Activated B cell treated with CpG ODN at 0.5 μM for 24 hours (primary cell): ENCODE results near the gene ATP7A. TPM values are rescaled to one million over a fixed set of nuclear protein-coding genes. Genes with fewer than 3 reads are reported as not detected.

Experiments used
- ATAC-seq: fragments of 200-7000 bp; cut with Tn5 transposase; one replicate; pipeline ENCODE4 v1.10.0; 2021; ENCODE audit warnings: low read depth, mild to moderate bottlenecking, moderate library complexity
- CTCF ChIA-PET: fragments of 350-600 bp; sonication (Branson Sonifier 250); formaldehyde crosslinking; loops from one replicate; lab custom pipeline; 2021; ENCODE audit warnings: antibody characterized with exemption; lab: Charles Lee
- POLR2A ChIA-PET: fragments of 350-600 bp; sonication (Branson Sonifier 250); formaldehyde crosslinking; loops from one replicate; lab custom pipeline; 2021; ENCODE audit warnings: antibody characterized with exemption; lab: Charles Lee
- DNase-seq: peaks from one replicate; pipeline ENCODE4 v3.0.0; 2022
- H3K27ac Mint-ChIP-seq: one replicate; pipeline ENCODE4 v1.8.0; 2020; ENCODE audit warnings: mixed read lengths
- H3K27me3 Mint-ChIP-seq: one replicate; pipeline ENCODE4 v1.8.0; 2021; ENCODE audit warnings: mixed read lengths
- H3K36me3 Mint-ChIP-seq: one replicate; pipeline ENCODE4 v1.8.0; 2021; ENCODE audit warnings: low read depth, mixed read lengths
- H3K4me1 Mint-ChIP-seq: one replicate; pipeline ENCODE4 v1.8.0; 2021; ENCODE audit warnings: mixed read lengths
- H3K4me3 Mint-ChIP-seq: one replicate; pipeline ENCODE4 v1.8.0; 2020; ENCODE audit warnings: mild to moderate bottlenecking, mixed read lengths
- H3K9me3 Mint-ChIP-seq: one replicate; pipeline ENCODE4 v1.8.0; 2020; ENCODE audit warnings: mixed read lengths
- CTCF ChIP-seq: fragments of 200-600 bp; IDR thresholded peaks from one replicate; pipeline ENCODE4 v1.8.0; 2022; ENCODE audit warnings: antibody characterized with exemption, mild to moderate bottlenecking
- intact Hi-C: fragments of 100-400 bp; cut with micrococcal nuclease; formaldehyde crosslinking; loops from one replicate; pipeline ENCODE4 v1.15.1; 2024
- total RNA-seq: library from RNA; stranded (reverse); gene quantifications from 2 replicates; pipeline ENCODE4 v1.2.3, GENCODE V29; 2022

ATP7A gene
- total RNA-seq, 1 donor from 2014 or later = 9.4 TPM

GRCh38 chrX:77952173-77952572 lies 41.7 kb downstream of the ATP7A start:
- no peak for TF ChIP-seq CTCF
- Mint-ChIP-seq H3K9me3 (no peaks in the 10 kb centered on the region), H3K4me3 (no peak overlapping the region), H3K27ac (no peak overlapping the region), H3K4me1 (peaks cover 6% of the 10 kb centered on the region), H3K36me3 (no peaks in the 10 kb centered on the region), H3K27me3 (no peaks in the 10 kb centered on the region)
- DNase-seq (no peak), ATAC-seq (no peak)
- ChIA-PET CTCF (no interaction called here), POLR2A (no interaction called here)
- intact Hi-C loops = no loop called here

GRCh38 chrX:77953302-77953701 lies 42.8 kb downstream of the ATP7A start:
- Mint-ChIP-seq H3K4me1 (peaks cover 8% of the 10 kb centered on the region), H3K9me3 (no peaks in the 10 kb centered on the region), H3K4me3 (no peak overlapping the region), H3K36me3 (peaks cover 4% of the 10 kb centered on the region), H3K27me3 (no peaks in the 10 kb centered on the region), H3K27ac (no peak overlapping the region)
- DNase-seq = no peak
- ATAC-seq = no peak
- ChIA-PET POLR2A (no interaction called here), CTCF (no interaction called here)
- intact Hi-C loops = no loop called here
- TF ChIP-seq CTCF = no peak

DNA sequence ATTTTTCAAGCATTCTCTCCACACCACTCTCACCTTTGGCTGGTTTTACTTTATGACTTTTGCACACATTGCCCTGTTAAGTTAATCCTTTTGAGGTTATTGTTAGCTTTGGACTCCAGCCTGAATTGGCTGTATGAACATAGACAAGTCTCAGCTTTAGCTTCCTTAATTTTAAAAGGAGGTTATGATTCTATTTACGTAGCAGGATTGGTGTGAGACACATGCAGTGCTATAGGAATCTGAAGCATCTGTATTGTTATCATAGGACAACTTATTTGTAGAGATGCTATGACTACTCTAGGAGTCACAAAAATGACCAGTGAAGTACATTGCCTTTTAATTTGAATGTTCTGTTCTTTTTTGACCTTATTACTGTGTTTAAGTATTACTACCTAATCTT lies 43.2 kb downstream of the ATP7A start:
- DNase-seq (no peak), ATAC-seq (no peak)
- H3K9me3 Mint-ChIP-seq = no peaks in the 10 kb centered on the region
- no peak overlapping the region for H3K4me3 Mint-ChIP-seq
- TF ChIP-seq CTCF = no peak
- H3K4me1 Mint-ChIP-seq = peaks cover 8% of the 10 kb centered on the region
- peaks cover 6% of the 10 kb centered on the region for H3K36me3 Mint-ChIP-seq
- intact Hi-C loops = no loop called here
- ChIA-PET POLR2A (no interaction called here), CTCF (no interaction called here)
- no peak overlapping the region for H3K27ac Mint-ChIP-seq
- H3K27me3 Mint-ChIP-seq = no peaks in the 10 kb centered on the region

- intact Hi-C loops = no loop called here
- ATAC-seq = no peak
- peaks cover 17% of the 10 kb centered on the region for H3K4me1 Mint-ChIP-seq
Observed at GRCh38 chrX:77960567-77960966, 50.1 kb downstream of the ATP7A start.

GRCh38 chrX:77961063-77961462 lies 50.6 kb downstream of the ATP7A start:
- POLR2A ChIA-PET = no interaction called here
- H3K27me3 Mint-ChIP-seq = no peaks in the 10 kb centered on the region
- TF ChIP-seq CTCF = no peak

More at GRCh38 chrX:77960567-77960966, 50.1 kb downstream of the ATP7A start:
- H3K9me3 Mint-ChIP-seq = no peaks in the 10 kb centered on the region
- CTCF ChIA-PET = no interaction called here
- peaks cover 13% of the 10 kb centered on the region for H3K36me3 Mint-ChIP-seq
- H3K4me3 Mint-ChIP-seq = no peak overlapping the region
- no peak for DNase-seq
- POLR2A ChIA-PET = no interaction called here
- no peak for TF ChIP-seq CTCF
- no peaks in the 10 kb centered on the region for H3K27me3 Mint-ChIP-seq
- H3K27ac Mint-ChIP-seq = no peak overlapping the region

More at GRCh38 chrX:77961063-77961462, 50.6 kb downstream of the ATP7A start:
- DNase-seq (no peak), ATAC-seq (no peak)
- CTCF ChIA-PET = no interaction called here
- no peaks in the 10 kb centered on the region for H3K9me3 Mint-ChIP-seq
- no peak overlapping the region for H3K27ac Mint-ChIP-seq
- peaks cover 16% of the 10 kb centered on the region for H3K36me3 Mint-ChIP-seq
- H3K4me3 Mint-ChIP-seq = no peak overlapping the region
- intact Hi-C loops = no loop called here
- peaks cover 17% of the 10 kb centered on the region for H3K4me1 Mint-ChIP-seq
